ENCODE data around the gene ZGLP1.

ZGLP1 gene

DNA sequence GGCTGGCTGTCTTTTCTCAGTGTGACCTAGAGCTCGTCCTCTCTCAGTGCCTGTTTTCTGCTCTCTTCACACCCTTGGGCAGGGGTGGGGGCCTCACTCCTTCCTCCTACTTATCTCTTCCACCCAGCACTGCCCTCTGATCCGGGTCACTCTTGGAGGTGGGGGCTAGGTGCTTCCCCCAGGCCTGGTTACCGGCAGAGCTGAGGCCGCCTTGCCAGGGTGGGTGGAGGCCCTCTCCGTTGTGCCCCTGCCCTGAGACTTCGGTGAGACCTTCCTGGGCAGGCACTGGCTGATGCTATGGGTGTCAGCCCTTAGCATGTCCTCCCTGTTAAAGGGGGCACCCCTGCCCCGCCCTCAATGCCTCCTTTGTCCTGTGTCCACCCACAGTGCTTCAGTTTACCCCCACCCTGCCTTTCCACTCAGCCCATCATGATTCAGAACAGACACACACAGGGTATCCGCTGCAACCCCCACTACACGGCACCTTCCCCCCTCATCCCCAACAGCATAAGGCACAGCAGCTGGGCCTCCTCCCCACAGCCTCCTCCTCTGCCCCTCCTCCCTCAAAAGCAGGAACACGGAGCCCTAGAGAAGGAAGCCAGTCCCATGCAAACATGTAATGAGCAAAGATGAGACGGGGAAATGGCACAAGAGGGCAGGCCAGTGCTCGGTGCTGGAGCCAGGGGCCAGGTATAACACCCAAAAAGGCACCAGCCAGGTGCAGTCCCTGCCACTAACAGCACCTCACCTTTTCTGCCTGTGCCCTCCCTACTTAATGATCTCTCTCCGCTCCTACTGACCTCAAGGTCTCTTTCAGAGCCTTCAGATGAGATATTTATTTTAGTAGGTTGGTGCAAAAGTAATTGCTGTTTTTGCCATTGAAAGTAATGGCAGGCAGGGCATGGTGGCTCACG, 9.8 kb downstream of the ZGLP1 start:
- TF ChIP-seq, protein P1, sequence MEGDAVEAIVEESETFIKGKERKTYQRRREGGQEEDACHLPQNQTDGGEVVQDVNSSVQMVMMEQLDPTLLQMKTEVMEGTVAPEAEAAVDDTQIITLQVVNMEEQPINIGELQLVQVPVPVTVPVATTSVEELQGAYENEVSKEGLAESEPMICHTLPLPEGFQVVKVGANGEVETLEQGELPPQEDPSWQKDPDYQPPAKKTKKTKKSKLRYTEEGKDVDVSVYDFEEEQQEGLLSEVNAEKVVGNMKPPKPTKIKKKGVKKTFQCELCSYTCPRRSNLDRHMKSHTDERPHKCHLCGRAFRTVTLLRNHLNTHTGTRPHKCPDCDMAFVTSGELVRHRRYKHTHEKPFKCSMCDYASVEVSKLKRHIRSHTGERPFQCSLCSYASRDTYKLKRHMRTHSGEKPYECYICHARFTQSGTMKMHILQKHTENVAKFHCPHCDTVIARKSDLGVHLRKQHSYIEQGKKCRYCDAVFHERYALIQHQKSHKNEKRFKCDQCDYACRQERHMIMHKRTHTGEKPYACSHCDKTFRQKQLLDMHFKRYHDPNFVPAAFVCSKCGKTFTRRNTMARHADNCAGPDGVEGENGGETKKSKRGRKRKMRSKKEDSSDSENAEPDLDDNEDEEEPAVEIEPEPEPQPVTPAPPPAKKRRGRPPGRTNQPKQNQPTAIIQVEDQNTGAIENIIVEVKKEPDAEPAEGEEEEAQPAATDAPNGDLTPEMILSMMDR (IDR thresholded peaks at IDR 0.05; ENCODE audit: low read depth, low read length, missing control alignments), result no peak
- no peaks in the 10 kb centered on the region for H3K36me3 ChIP-seq (replicated peaks)
- DNase-seq, result no peak
- H3K27ac ChIP-seq, result no peak overlapping the region
- in situ Hi-C loops (cut with HindIII; ENCODE audit: low pct_ligation_motif_present, low sequenced_read_pairs), result no loop called here
- peaks cover 14% of the 10 kb centered on the region for H3K27me3 ChIP-seq (replicated peaks)
- no peak overlapping the region for H3K4me3 ChIP-seq (ENCODE audit: low read depth, low read length)

DNA sequence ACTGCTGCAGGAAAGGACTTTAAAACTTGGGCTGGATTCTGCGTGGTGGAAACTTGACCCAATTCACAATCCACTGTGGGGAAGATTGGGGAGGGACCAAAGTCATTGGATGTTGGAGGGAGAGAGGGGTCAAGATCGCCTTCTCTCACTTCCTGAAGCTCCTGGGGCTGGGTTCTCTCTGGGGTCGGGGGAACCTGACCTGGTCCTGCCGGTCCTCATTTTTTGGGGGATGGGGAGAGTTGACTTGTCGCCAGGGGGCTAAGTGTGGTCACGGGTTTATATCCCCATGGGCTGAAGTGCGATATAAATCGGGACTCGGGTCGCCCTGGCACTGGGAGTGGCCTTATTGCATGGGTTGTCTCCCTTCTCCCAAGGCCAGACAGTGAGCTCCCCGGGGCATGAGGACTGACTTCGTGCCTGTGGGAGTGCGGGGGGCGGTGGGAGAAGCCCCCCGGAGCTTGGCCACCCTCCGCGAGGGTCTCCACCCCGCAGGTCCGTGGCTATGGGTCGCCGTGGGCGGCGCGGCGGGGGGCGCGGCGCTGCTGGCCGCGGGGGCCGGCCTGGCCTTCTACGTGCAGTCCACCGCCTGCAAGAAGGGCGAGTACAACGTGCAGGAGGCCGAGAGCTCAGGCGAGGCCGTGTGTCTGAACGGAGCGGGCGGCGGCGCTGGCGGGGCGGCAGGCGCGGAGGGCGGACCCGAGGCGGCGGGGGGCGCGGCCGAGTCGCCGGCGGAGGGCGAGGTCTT, 13.6 kb downstream of the ZGLP1 start:
- no peak overlapping the region for H3K4me3 ChIP-seq (ENCODE audit: low read depth, low read length)
- TF ChIP-seq, protein P1 (IDR thresholded peaks at IDR 0.05; ENCODE audit: low read depth, low read length, missing control alignments), result no peak
- H3K27ac ChIP-seq, result no peak overlapping the region
- no peaks in the 10 kb centered on the region for H3K36me3 ChIP-seq (replicated peaks)
- in situ Hi-C loops (cut with HindIII; ENCODE audit: low pct_ligation_motif_present, low sequenced_read_pairs), result no loop called here
- DNase-seq, result no peak
- H3K27me3 ChIP-seq (replicated peaks), result peaks cover 48% of the 10 kb centered on the region

DNA sequence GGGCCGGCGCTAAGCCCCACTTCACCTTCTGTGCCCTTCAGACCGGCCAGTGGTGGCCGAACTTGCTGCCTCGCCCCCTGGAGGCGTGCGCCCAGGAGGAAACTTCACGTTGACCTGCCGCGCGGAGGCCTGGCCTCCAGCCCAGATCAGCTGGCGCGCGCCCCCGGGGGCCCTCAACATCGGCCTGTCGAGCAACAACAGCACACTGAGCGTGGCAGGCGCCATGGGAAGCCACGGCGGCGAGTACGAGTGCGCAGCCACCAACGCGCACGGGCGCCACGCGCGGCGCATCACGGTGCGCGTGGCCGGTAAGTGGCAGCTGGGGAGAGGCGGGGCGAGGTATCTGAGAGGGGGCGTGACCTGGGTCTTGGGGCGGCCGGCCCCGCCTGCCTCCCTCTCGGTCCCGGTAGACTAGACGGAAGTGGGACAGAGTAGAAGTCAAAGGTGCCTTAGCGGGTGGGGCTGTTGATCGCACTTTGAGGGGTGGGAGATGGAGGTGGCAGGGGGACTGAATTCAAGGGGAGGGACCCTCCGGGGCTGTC, 14.2 kb downstream of the ZGLP1 start:
- Histone ChIP-seq H3K27ac (no peak overlapping the region), H3K27me3 (replicated peaks) (peaks cover 55% of the 10 kb centered on the region), H3K4me3 (ENCODE audit: low read depth, low read length) (peak overlapping the region; percentile 1), H3K36me3 (replicated peaks) (no peaks in the 10 kb centered on the region)
- TF ChIP-seq, protein P1 (IDR thresholded peaks at IDR 0.05; ENCODE audit: low read depth, low read length, missing control alignments), result peak; percentile 29
- in situ Hi-C loops (cut with HindIII; ENCODE audit: low pct_ligation_motif_present, low sequenced_read_pairs), result no loop called here
- DNase-seq, result no peak

DNA sequence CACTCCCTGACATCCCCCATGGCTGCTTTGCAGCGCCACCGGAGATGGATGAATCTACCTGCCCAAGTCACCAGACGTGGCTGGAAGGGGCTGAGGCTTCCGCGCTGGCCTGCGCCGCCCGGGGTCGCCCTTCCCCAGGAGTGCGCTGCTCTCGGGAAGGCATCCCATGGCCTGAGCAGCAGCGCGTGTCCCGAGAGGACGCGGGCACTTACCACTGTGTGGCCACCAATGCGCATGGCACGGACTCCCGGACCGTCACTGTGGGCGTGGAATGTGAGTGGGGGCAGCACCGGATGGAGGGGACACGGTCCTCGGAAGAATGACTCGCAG, 15.3 kb downstream of the ZGLP1 start:
- Histone ChIP-seq H3K4me3 (ENCODE audit: low read depth, low read length) (no peak overlapping the region), H3K27ac (no peak overlapping the region), H3K36me3 (replicated peaks) (no peaks in the 10 kb centered on the region), H3K27me3 (replicated peaks) (peaks cover 60% of the 10 kb centered on the region)
- no peak for DNase-seq
- TF ChIP-seq, protein P1 (IDR thresholded peaks at IDR 0.05; ENCODE audit: low read depth, low read length, missing control alignments), result peak; percentile 40
- in situ Hi-C loops (cut with HindIII; ENCODE audit: low pct_ligation_motif_present, low sequenced_read_pairs), result no loop called here

DNA sequence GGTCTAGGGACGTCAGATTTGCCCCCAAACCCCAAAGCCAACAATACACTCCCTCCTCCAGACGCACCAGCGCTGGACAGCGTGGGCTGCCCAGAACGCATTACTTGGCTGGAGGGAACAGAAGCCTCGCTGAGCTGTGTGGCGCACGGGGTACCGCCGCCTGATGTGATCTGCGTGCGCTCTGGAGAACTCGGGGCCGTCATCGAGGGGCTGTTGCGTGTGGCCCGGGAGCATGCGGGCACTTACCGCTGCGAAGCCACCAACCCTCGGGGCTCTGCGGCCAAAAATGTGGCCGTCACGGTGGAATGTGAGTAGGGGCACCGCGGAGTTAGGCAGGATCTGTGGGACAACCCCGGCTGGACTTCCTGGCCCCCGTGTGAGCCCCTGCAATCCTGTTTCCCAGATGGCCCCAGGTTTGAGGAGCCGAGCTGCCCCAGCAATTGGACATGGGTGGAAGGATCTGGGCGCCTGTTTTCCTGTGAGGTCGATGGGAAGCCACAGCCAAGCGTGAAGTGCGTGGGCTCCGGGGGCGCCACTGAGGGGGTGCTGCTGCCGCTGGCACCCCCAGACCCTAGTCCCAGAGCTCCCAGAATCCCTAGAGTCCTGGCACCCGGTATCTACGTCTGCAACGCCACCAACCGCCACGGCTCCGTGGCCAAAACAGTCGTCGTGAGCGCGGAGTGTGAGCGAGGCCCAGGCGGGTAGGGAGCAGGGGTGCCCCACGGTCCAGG, 15.8 kb downstream of the ZGLP1 start:
- TF ChIP-seq, protein P1 (IDR thresholded peaks at IDR 0.05; ENCODE audit: low read depth, low read length, missing control alignments), result no peak
- no peak overlapping the region for H3K4me3 ChIP-seq (ENCODE audit: low read depth, low read length)
- H3K27ac ChIP-seq, result no peak overlapping the region
- no peak for DNase-seq
- H3K36me3 ChIP-seq (replicated peaks), result no peaks in the 10 kb centered on the region
- in situ Hi-C loops (cut with HindIII; ENCODE audit: low pct_ligation_motif_present, low sequenced_read_pairs), result no loop called here
- H3K27me3 ChIP-seq (replicated peaks), result peaks cover 60% of the 10 kb centered on the region

All from brain microvascular endothelial cell (primary cell).